ENCODE data around the gene ITGB5.

ITGB5 gene

DNA sequence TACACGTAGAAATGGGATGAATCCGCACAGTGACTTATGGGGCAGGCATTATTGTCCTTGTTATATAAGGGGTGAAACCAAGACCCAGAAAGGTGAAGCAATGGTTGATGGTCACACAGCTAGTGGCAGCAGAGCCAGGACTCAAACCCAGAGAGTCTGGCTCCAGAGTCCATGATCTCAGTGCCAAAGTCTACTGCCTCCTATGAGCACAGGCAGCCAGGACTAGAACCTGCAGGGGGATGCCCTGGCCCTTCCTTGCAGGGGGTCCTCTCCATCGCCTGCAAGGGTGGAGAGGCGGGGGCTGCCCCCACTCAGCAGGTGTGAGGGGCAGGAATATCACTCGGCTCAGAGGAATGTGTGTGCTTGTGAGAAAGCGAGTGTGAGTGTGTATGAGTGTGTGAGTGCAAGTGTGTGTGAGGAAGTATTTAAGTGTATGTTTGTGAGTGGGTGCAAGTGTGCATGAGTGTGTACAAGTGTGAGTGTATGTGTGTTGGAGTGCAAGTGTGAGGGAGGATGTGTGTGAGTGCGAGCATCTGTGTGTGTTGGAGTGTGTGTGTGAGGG, 112.2 kb downstream of the ITGB5 start:
- TF ChIP-seq EGR1 (IDR thresholded peaks at IDR 0.05), result no peak
- TF ChIP-seq NFIC (IDR thresholded peaks at IDR 0.05), result no peak
- TF ChIP-seq ZBTB7A (IDR thresholded peaks at IDR 0.05; ENCODE audit: low read depth), result no peak

DNA sequence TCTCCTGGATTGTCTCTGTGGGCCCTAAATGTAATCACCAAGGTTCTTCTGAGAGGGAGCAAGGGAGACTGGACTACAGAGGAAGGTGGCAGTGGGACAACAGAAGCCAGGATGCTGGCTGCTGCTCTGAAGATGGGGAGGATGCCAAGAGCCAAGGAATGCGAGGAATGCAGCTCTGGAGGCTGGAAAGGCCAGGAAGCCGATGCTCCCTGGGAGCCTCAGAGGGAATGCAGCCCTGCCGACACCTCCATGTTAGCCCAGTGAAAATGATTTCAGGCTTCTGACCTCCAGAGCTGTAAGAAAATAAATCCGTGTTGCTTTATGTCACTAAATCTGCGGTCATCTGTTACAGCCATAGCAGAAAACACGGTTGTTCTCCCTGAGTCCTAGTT, 112.8 kb downstream of the ITGB5 start:
- TF ChIP-seq EP300 (IDR thresholded peaks at IDR 0.05; ENCODE audit: borderline replicate concordance) (no peak), NFIC (IDR thresholded peaks at IDR 0.05) (peak; percentile 63; the same call in 1 of the 2 replicates), TEAD4 (IDR thresholded peaks at IDR 0.05) (peak; percentile 99), TAF1 (IDR thresholded peaks at IDR 0.05; ENCODE audit: low read depth) (no peak), YY1 (IDR thresholded peaks at IDR 0.05; ENCODE audit: low read depth) (peak; percentile 56; the same call in 1 of the 2 replicates), CREB1 (IDR thresholded peaks at IDR 0.05; ENCODE audit: low read depth) (no peak), ZBTB7A (IDR thresholded peaks at IDR 0.05; ENCODE audit: low read depth) (no peak)
- TF ChIP-seq, protein P1, sequence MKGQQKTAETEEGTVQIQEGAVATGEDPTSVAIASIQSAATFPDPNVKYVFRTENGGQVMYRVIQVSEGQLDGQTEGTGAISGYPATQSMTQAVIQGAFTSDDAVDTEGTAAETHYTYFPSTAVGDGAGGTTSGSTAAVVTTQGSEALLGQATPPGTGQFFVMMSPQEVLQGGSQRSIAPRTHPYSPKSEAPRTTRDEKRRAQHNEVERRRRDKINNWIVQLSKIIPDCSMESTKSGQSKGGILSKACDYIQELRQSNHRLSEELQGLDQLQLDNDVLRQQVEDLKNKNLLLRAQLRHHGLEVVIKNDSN (IDR thresholded peaks at IDR 0.05), result no peak

DNA sequence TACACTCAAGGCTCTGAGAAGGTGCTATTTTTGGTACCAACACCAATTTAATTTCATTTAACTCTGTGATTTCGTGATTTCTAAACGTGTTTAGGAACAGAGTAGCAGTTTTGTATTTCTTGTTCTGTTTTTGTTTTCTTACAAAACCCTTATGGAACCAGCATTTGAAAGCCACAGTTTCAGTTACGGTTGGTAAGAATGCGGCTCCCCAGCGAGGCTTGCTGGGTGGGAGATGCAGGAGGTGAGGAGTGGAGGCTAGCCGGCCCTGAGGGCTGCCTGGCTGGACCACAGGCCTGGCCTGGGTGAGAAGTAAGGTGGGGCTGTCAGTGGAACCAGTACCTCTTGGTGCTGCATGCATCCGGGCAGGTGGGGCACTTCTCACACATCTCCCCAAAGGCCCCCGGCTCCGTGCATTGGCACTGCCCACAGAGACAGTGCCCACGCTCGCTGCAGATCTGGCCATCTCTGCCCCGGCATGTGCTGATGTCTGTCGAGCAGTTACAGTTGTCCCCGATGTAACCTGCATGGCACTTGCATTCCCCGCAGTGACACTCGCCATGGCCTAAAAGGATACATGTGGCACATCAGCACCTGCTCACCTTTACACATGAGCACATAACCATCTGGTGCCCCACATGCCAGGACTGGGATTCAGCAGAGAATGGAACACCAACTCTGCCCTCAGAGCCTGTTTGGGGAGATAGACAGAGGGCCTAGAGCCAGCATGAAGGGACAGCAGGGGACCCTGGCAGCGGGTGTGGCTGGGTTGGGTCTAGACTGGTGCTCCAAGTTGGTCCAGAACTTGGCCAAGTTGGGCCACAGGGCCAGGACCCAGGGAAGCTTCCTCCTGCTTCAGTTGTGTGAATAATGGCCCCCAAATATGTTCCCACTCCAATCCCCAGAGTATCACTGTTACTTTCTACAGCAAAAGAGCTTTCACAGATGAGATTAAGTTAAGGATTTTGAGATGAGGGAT, 113.5 kb downstream of the ITGB5 start:
- no peak for TF ChIP-seq TEAD4 (IDR thresholded peaks at IDR 0.05)
- TF ChIP-seq TAF1 (IDR thresholded peaks at IDR 0.05; ENCODE audit: low read depth), result no peak
- TF ChIP-seq YY1 (IDR thresholded peaks at IDR 0.05; ENCODE audit: low read depth), result no peak

DNA sequence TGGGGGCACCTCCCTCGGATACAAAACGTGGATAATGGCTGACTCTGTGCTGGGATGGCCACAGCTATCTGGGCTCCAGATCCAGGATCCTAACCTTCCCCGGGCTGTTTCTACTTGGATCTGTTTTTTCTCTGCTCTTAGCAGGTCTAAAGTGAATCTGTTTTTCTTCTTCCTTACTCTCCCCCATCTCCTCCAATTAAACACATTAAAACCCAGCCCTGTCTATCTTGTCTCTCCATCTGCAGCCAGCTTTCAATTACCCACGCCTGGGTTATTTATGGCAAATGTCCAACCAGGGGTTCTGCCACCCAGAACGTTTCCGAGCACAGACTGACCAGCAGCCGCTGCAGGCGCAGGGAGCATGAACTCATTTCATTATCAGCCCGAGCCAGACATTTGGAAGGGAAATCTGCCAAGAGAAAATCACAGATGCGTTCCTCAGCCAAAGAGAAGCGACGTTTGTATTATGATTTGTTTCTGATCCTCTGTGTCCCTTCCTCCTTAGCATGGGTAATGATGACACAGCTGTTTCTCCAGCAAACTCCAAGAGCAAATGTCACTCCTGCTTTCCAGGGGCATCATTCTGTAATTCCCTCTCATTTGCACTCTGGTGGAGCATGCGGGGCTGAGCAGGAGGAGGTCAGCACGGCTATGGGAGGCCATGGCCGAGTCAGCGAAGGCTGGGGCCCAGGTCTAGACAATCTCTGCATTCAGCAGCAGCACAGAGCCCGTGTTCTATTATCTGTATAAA, 114.9 kb downstream of the ITGB5 start:
- TF ChIP-seq RAD21 (IDR thresholded peaks at IDR 0.05; ENCODE audit: low read depth) (no peak), EP300 (IDR thresholded peaks at IDR 0.05; ENCODE audit: borderline replicate concordance) (no peak), CEBPB (IDR thresholded peaks at IDR 0.05) (no peak), FOXM1 (IDR thresholded peaks at IDR 0.05; ENCODE audit: borderline replicate concordance, low read depth) (no peak), EGR1 (IDR thresholded peaks at IDR 0.05) (no peak), TCF12 (IDR thresholded peaks at IDR 0.05; ENCODE audit: low read depth) (no peak), CREB1 (IDR thresholded peaks at IDR 0.05; ENCODE audit: low read depth) (no peak), TAF1 (IDR thresholded peaks at IDR 0.05; ENCODE audit: low read depth) (no peak), ZBTB7A (IDR thresholded peaks at IDR 0.05; ENCODE audit: low read depth) (no peak), NFIC (IDR thresholded peaks at IDR 0.05) (no peak), TEAD4 (IDR thresholded peaks at IDR 0.05) (no peak)
- TF ChIP-seq, protein P1 (IDR thresholded peaks at IDR 0.05), result no peak
- TF ChIP-seq, protein P2, sequence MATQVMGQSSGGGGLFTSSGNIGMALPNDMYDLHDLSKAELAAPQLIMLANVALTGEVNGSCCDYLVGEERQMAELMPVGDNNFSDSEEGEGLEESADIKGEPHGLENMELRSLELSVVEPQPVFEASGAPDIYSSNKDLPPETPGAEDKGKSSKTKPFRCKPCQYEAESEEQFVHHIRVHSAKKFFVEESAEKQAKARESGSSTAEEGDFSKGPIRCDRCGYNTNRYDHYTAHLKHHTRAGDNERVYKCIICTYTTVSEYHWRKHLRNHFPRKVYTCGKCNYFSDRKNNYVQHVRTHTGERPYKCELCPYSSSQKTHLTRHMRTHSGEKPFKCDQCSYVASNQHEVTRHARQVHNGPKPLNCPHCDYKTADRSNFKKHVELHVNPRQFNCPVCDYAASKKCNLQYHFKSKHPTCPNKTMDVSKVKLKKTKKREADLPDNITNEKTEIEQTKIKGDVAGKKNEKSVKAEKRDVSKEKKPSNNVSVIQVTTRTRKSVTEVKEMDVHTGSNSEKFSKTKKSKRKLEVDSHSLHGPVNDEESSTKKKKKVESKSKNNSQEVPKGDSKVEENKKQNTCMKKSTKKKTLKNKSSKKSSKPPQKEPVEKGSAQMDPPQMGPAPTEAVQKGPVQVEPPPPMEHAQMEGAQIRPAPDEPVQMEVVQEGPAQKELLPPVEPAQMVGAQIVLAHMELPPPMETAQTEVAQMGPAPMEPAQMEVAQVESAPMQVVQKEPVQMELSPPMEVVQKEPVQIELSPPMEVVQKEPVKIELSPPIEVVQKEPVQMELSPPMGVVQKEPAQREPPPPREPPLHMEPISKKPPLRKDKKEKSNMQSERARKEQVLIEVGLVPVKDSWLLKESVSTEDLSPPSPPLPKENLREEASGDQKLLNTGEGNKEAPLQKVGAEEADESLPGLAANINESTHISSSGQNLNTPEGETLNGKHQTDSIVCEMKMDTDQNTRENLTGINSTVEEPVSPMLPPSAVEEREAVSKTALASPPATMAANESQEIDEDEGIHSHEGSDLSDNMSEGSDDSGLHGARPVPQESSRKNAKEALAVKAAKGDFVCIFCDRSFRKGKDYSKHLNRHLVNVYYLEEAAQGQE (IDR thresholded peaks at IDR 0.05; ENCODE audit: low read depth), result no peak

DNA sequence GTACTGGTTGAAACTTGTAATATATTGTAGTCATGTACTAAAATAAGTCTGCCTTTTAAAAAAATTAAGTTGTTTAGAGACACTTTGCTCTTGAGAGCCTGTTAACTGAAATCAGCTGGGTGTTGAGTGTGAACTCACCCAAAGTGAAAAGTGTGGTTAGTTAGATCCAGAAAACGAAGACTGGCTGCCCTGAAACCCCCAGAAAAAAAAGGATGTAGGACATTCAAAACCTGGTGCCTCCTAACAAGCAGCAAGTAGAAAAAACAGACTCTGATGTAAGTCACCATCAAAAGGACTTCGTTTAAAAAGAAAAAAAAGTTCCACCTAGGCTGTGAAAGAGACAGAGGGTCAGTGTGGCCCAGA, 116.1 kb downstream of the ITGB5 start:
- TF ChIP-seq, protein P2 (IDR thresholded peaks at IDR 0.05; ENCODE audit: low read depth), result no peak
- TF ChIP-seq FOXM1 (IDR thresholded peaks at IDR 0.05; ENCODE audit: borderline replicate concordance, low read depth), result no peak
- TF ChIP-seq, protein P1 (IDR thresholded peaks at IDR 0.05), result no peak
- no peak for TF ChIP-seq TAF1 (IDR thresholded peaks at IDR 0.05; ENCODE audit: low read depth)
- no peak for TF ChIP-seq CREB1 (IDR thresholded peaks at IDR 0.05; ENCODE audit: low read depth)
- TF ChIP-seq ZBTB7A (IDR thresholded peaks at IDR 0.05; ENCODE audit: low read depth), result no peak
- no peak for TF ChIP-seq YY1 (IDR thresholded peaks at IDR 0.05; ENCODE audit: low read depth)
- no peak for TF ChIP-seq EP300 (IDR thresholded peaks at IDR 0.05; ENCODE audit: borderline replicate concordance)
- TF ChIP-seq EGR1 (IDR thresholded peaks at IDR 0.05), result no peak
- TF ChIP-seq NFIC (IDR thresholded peaks at IDR 0.05), result no peak
- TF ChIP-seq, protein P3, sequence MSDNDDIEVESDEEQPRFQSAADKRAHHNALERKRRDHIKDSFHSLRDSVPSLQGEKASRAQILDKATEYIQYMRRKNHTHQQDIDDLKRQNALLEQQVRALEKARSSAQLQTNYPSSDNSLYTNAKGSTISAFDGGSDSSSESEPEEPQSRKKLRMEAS (IDR thresholded peaks at IDR 0.05), result no peak
- TF ChIP-seq TCF12 (IDR thresholded peaks at IDR 0.05; ENCODE audit: low read depth), result no peak
- TF ChIP-seq RAD21 (IDR thresholded peaks at IDR 0.05; ENCODE audit: low read depth), result no peak
- no peak for TF ChIP-seq CEBPB (IDR thresholded peaks at IDR 0.05)
- no peak for TF ChIP-seq TEAD4 (IDR thresholded peaks at IDR 0.05)

Data from Ishikawa (cell line).